IMR-90 (cell line): ENCODE data around the gene SKIC3. TPM values are rescaled to one million over a fixed set of nuclear protein-coding genes. Genes with fewer than 3 reads are reported as not detected.

Experiments
- ATAC-seq: fragments of 200-7000 bp; cut with Tn5 transposase; 2 replicates; pipeline ENCODE4 v1.9.1; 2020; ENCODE audit warnings: low read depth, mild to moderate bottlenecking, moderate library complexity
- BruUV-seq: library from RNA; stranded (reverse); fragments of 400-500 nt; replicated peaks from 2 replicates; lab custom pipeline; 2021; lab: Mats Ljungman, UMichigan
- CTCF ChIA-PET: fragments of 300-600 bp; formaldehyde crosslinking; extraction: SDS; loops from one replicate; lab custom pipeline; 2021; ENCODE audit warnings: antibody characterized with exemption; lab: Yijun Ruan, JAX
- POLR2A ChIA-PET: fragments of 300-600 bp; sonication (Branson Sonifier 250); formaldehyde crosslinking; loops from one replicate; lab custom pipeline; 2022; ENCODE audit warnings: antibody characterized with exemption; ENCODE audit not compliant: unreplicated experiment; lab: Charles Lee
- DNase-seq: peaks from one replicate; pipeline ENCODE4 v3.0.0; 2013
- H2AFZ ChIP-seq: replicated peaks from 2 replicates; pipeline ENCODE3; 2013; ENCODE audit warnings: low read length, mild to moderate bottlenecking; ENCODE audit not compliant: poor library complexity
- H2AK5ac ChIP-seq: 2 replicates; pipeline ENCODE4 v1.6.1; 2013; ENCODE audit warnings: low read depth, low read length, inconsistent platforms
- H2AK9ac ChIP-seq: replicated peaks from 2 replicates; pipeline ENCODE3; 2013; ENCODE audit warnings: mild to moderate bottlenecking, low read depth, low read length, moderate library complexity; ENCODE audit not compliant: poor library complexity
- H2BK120ac ChIP-seq: 2 replicates; pipeline ENCODE4 v1.6.1; 2013; ENCODE audit warnings: low read depth, low read length, inconsistent platforms
- H2BK15ac ChIP-seq: 3 replicates; pipeline ENCODE4 v1.6.1; 2013; ENCODE audit warnings: low read depth, low read length, inconsistent platforms
- H2BK20ac ChIP-seq: 2 replicates; pipeline ENCODE4 v1.6.1; 2013; ENCODE audit warnings: low read depth, mild to moderate bottlenecking, inconsistent platforms, low read length, moderate library complexity
- H2BK5ac ChIP-seq: 2 replicates; pipeline ENCODE4 v1.6.1; 2013; ENCODE audit warnings: mild to moderate bottlenecking, low read depth, low read length, inconsistent platforms; ENCODE audit not compliant: poor library complexity, severe bottlenecking
- H3K14ac ChIP-seq: replicated peaks from 2 replicates; pipeline ENCODE4 v1.6.1; 2013; ENCODE audit warnings: low read depth, low read length, inconsistent platforms
- H3K18ac ChIP-seq: 2 replicates; pipeline ENCODE4 v1.6.1; 2013; ENCODE audit warnings: low read depth, low read length, control low read depth
- H3K23ac ChIP-seq: 2 replicates; pipeline ENCODE4 v1.6.1; 2013; ENCODE audit warnings: low read depth, low read length, inconsistent platforms
- H3K27ac ChIP-seq: 2 replicates; pipeline ENCODE4 v1.5.1; 2013; ENCODE audit warnings: mild to moderate bottlenecking, control low read depth, low read length; ENCODE audit not compliant: insufficient read depth
- H3K27me3 ChIP-seq: 2 replicates; pipeline ENCODE4 v1.6.1; 2013; ENCODE audit warnings: low read length; ENCODE audit not compliant: control insufficient read depth, insufficient read depth
- H3K36me3 ChIP-seq: 2 replicates; pipeline ENCODE4 v1.6.1; 2013; ENCODE audit warnings: low read length, mixed read lengths; ENCODE audit not compliant: control insufficient read depth, insufficient read depth
- H3K4ac ChIP-seq: 2 replicates; pipeline ENCODE4 v1.6.1; 2013; ENCODE audit warnings: low read depth, low read length, inconsistent platforms
- H3K4me1 ChIP-seq: 2 replicates; pipeline ENCODE4 v1.6.1; 2013; ENCODE audit warnings: low read length, mixed read lengths; ENCODE audit not compliant: control insufficient read depth, insufficient read depth
- H3K4me2 ChIP-seq: 2 replicates; pipeline ENCODE4 v1.6.1; 2013; ENCODE audit warnings: low read depth, mild to moderate bottlenecking, control low read depth, low read length, moderate library complexity
- H3K4me3 ChIP-seq: 2 replicates; pipeline ENCODE4 v1.5.1; 2013; ENCODE audit warnings: low read depth, mild to moderate bottlenecking, control low read depth, low read length, moderate library complexity; ENCODE audit not compliant: insufficient read depth
- H3K56ac ChIP-seq: 2 replicates; pipeline ENCODE4 v1.6.1; 2013; ENCODE audit warnings: low read length, inconsistent platforms; ENCODE audit not compliant: insufficient read depth; ENCODE audit errors: extremely low read depth
- H3K79me1 ChIP-seq, 2 experiments: 2 replicates each; pipeline ENCODE4 v1.6.1; 2013; ENCODE audit warnings: low read length in 2 of 2, inconsistent platforms in 1 of 2, low read depth in 1 of 2
- H3K9ac ChIP-seq: 2 replicates; pipeline ENCODE4 v1.6.1; 2013; ENCODE audit warnings: low read depth, low read length, control low read depth
- H3K9me1 ChIP-seq: 2 replicates; pipeline ENCODE4 v1.6.1; 2013; ENCODE audit warnings: low read length, inconsistent platforms; ENCODE audit not compliant: insufficient read depth
- H3K9me3 ChIP-seq: 2 replicates; pipeline ENCODE4 v1.6.1; 2013; ENCODE audit warnings: low read length; ENCODE audit not compliant: control insufficient read depth, insufficient read depth
- H4K20me1 ChIP-seq: 2 replicates; pipeline ENCODE4 v1.6.1; 2013; ENCODE audit warnings: low read length, inconsistent platforms; ENCODE audit not compliant: insufficient read depth
- H4K5ac ChIP-seq: 2 replicates; pipeline ENCODE4 v1.6.1; 2013; ENCODE audit warnings: mild to moderate bottlenecking, low read depth, low read length, control low read depth
- H4K8ac ChIP-seq, 2 experiments: 2 replicates each; pipeline ENCODE4 v1.6.1; 2013; ENCODE audit warnings: low read depth in 2 of 2, low read length in 2 of 2, control low read depth in 1 of 2, inconsistent platforms in 1 of 2
- H4K91ac ChIP-seq: 2 replicates; pipeline ENCODE4 v1.6.1; 2013; ENCODE audit warnings: low read depth, low read length, inconsistent platforms; ENCODE audit not compliant: insufficient read depth
- BHLHE40 ChIP-seq: fragments of 150-350 bp; IDR thresholded peaks from 2 replicates; pipeline ENCODE4 v1.6.1; 2016; ENCODE audit warnings: mild to moderate bottlenecking, low read depth, low read length
- CEBPB ChIP-seq: IDR thresholded peaks from 2 replicates; pipeline ENCODE4 v1.6.1; 2012; ENCODE audit warnings: low read depth, low read length, improper control_type of control experiment
- CHD1 ChIP-seq: IDR thresholded peaks from 2 replicates; pipeline ENCODE4 v1.6.1; 2012; ENCODE audit warnings: low read depth, low read length, improper control_type of control experiment
- FOS ChIP-seq: fragments of 150-350 bp; IDR thresholded peaks from 2 replicates; pipeline ENCODE4 v1.6.1; 2016; ENCODE audit warnings: low read depth, low read length
- MXI1 ChIP-seq: IDR thresholded peaks from 2 replicates; pipeline ENCODE4 v1.6.1; 2012; ENCODE audit warnings: low read depth, mild to moderate bottlenecking, low read length, moderate library complexity, borderline replicate concordance
- RCOR1 ChIP-seq: IDR thresholded peaks from 2 replicates; pipeline ENCODE4 v1.6.1; 2012; ENCODE audit warnings: mild to moderate bottlenecking, low read length, improper control_type of control experiment; ENCODE audit not compliant: insufficient replicate concordance
- SMC3 ChIP-seq: fragments of 150-350 bp; IDR thresholded peaks from 2 replicates; pipeline ENCODE4 v1.6.1; 2016; ENCODE audit warnings: low read depth, mild to moderate bottlenecking, antibody characterized with exemption, low read length, moderate library complexity
- WGBS, 2 experiments: methylation state at CpG; one replicate each; pipeline versions ENCODE4 v1.1.5 to v1.1.7; 2013; ENCODE audit warnings: missing lambda C conversion rate in 2 of 2; ENCODE audit not compliant: insufficient read length in 1 of 2; ENCODE audit errors: extremely low coverage in 2 of 2; 5-methylcytosine and 5-hydroxymethylcytosine counted together
- dilution Hi-C: fragments of 300-500 bp; cut with HindIII; formaldehyde crosslinking; loops from one replicate; pipeline ENCODE4 v1.14.3; 2018; ENCODE audit warnings: low sequenced_read_pairs; ENCODE audit not compliant: unreplicated experiment
- in situ Hi-C: fragments of 300-500 bp; cut with MboI; formaldehyde crosslinking; loops from 3 replicates; pipeline ENCODE4 v1.14.3; 2019; ENCODE audit warnings: low sequenced_read_pairs, inconsistent platforms, mixed read lengths
- intact Hi-C: fragments of 100-400 bp; cut with micrococcal nuclease; formaldehyde crosslinking; loops from 2 replicates; pipeline ENCODE4 v1.10.0; 2022
- polyA plus RNA-seq, 3 experiments: library from polyadenylated mRNA; depleted of rRNA; stranded (reverse); fragments of >200 nt; gene quantifications; 2 replicates each; pipeline ENCODE4 v1.2.3, GENCODE V29; 2012; ENCODE audit warnings: low replicate concordance in 1 of 3
- total RNA-seq: library from RNA; depleted of rRNA; stranded (reverse); fragments of >200 nt; gene quantifications from 2 replicates; pipeline ENCODE4 v1.2.3, GENCODE V29; 2012

Gene SKIC3
- total and polyA plus RNA-seq, 2 of the 4 experiments (the other 2 are of a cell fraction), result 47.1 to 145 TPM

DNA sequence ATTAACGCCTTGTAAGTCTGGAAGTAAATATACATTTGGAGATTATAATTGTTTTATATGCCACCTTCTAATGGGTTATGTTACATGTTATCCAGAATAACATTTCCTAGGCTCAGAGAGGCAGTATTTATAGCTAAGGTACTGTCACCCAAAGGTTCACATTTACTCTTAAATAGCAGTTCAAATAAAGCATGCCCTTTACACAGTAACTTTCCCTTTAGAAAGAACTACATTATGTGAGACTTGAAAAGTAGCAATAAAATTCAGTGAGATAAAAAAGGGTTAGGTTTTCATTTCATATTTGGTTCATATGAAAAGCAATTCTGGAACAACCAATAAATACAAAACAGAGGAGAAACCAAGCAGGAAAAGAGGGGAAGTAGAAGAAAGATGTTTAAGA lies 35.1 kb downstream of the SKIC3 start:
- no peaks in the 10 kb centered on the region for H4K20me1 ChIP-seq
- no peaks in the 10 kb centered on the region for H3K27me3 ChIP-seq
- no peaks in the 10 kb centered on the region; the same call in 1 of the 2 replicates for H3K9me1 ChIP-seq
- ChIA-PET POLR2A (no interaction called here), CTCF (no interaction called here)
- H2BK15ac ChIP-seq, result no peak overlapping the region
- no peak overlapping the region for H3K27ac ChIP-seq
- no peaks in the 10 kb centered on the region for H3K9me3 ChIP-seq
- no TSS peak for BruUV-seq
- no peak overlapping the region for H3K4me2 ChIP-seq
- H2AFZ ChIP-seq, result no peak overlapping the region
- H3K36me3 ChIP-seq, result peaks cover 11% of the 10 kb centered on the region
- H3K4me3 ChIP-seq, result no peak overlapping the region
- no CpG with 5 or more reads among the region's 1 CpG for WGBS, 2 experiments
- in situ Hi-C loops (no loop called here), dilution Hi-C loops (no loop called here), intact Hi-C loops (no loop called here)
- no peak overlapping the region for H2AK5ac ChIP-seq
- H3K23ac ChIP-seq, result no peak overlapping the region
- no peak overlapping the region for H2AK9ac ChIP-seq
- H4K8ac ChIP-seq, result no peak overlapping the region
- no peak for DNase-seq
- H3K18ac ChIP-seq, result no peak overlapping the region
- H2BK5ac ChIP-seq, result no peak overlapping the region
- H2BK120ac ChIP-seq, result no peak overlapping the region
- no peak overlapping the region for H4K91ac ChIP-seq
- H3K79me1 ChIP-seq, result peaks cover 0 to 4% of the 10 kb centered on the region in 2 experiments; a peak in 2 of 4 replicates
- no peaks in the 10 kb centered on the region for H3K4me1 ChIP-seq
- ATAC-seq, result no peak
- no peak overlapping the region for H3K4ac ChIP-seq
- H4K5ac ChIP-seq, result no peak overlapping the region
- H3K9ac ChIP-seq, result no peak overlapping the region
- no peak overlapping the region for H2BK20ac ChIP-seq
- H3K14ac ChIP-seq, result no peak overlapping the region
- TF ChIP-seq RCOR1, result no peak
- no peak for TF ChIP-seq CEBPB
- TF ChIP-seq SMC3, result no peak
- no peak for TF ChIP-seq FOS
- no peak for TF ChIP-seq CHD1
- no peak for TF ChIP-seq MXI1
- no peak for TF ChIP-seq BHLHE40
- H3K56ac ChIP-seq, result no peak overlapping the region
